OCI-LY3 (cell line): ENCODE results near the gene FKBP1B.

Source experiments
- EZH2phosphoT487 ChIP-seq: fragments of 200-600 bp; shearing (Covaris generic); IDR thresholded peaks from 2 replicates; pipeline ENCODE4 v1.6.1; 2018; ENCODE audit warnings: antibody characterized with exemption, mixed run types, low read depth
- TF ChIP-seq, protein P1 (sequence below): fragments of 200-600, 300-600 bp; sonication (generic); IDR thresholded peaks from 2 replicates; pipeline ENCODE4 v1.5.1; 2014; ENCODE audit warnings: antibody characterized with exemption, low read length, low read depth

DNA sequence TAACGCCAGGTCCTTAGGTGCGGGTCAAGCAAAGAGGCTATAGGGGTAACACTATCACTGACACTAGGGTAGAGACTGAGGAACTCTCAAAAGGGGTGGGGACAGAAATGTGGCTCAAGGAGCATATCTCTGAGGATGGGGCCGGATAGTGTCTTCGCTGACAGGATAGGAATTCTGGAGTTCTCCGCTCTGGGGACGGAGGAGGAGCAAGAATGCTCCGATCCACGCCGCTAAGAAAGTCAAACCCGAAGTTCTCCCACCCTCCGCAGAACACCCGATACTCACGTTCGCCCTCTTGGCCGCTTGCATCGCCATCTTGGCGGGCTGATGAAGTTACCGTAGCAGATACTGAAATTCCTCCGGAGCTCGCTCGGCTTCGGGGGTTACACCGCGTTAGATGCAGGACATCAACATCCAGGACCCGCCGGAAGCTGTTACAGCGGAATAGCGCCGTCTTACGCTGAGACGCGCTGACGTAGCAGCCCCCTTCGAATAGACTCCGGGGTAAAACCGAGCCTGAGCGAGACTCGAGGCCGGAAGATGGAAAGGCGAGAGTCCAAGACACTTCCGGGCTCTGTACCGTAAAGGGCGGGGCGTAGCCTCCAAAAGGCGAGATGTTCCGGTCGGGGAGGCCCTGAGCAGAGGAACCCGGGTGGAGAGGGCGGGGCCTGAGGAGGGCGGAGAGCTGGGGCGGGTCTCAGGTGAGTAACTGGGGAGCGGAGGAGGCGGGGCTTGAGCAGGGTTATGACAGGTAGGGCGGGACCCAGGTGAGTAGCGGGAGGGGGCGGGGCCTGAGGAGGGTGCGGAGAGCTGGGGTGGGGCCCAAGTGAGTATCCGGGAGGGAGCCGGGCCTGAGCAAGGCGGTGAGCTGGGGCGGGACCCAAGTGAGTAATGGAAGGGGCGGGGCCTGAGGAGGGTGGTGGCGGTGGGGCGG is 26.6 kb downstream of the FKBP1B start, which contains the start of gene SF3B6:
- TF ChIP-seq, protein P1, sequence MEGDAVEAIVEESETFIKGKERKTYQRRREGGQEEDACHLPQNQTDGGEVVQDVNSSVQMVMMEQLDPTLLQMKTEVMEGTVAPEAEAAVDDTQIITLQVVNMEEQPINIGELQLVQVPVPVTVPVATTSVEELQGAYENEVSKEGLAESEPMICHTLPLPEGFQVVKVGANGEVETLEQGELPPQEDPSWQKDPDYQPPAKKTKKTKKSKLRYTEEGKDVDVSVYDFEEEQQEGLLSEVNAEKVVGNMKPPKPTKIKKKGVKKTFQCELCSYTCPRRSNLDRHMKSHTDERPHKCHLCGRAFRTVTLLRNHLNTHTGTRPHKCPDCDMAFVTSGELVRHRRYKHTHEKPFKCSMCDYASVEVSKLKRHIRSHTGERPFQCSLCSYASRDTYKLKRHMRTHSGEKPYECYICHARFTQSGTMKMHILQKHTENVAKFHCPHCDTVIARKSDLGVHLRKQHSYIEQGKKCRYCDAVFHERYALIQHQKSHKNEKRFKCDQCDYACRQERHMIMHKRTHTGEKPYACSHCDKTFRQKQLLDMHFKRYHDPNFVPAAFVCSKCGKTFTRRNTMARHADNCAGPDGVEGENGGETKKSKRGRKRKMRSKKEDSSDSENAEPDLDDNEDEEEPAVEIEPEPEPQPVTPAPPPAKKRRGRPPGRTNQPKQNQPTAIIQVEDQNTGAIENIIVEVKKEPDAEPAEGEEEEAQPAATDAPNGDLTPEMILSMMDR = no peak
- no peak for TF ChIP-seq EZH2phosphoT487
